Measurements from ENCODE around the gene DGKK.
"Not testable (repeated sequence)": the region's sequence is repeated elsewhere in the genome, so short reads cannot be mapped to it uniquely, and the experiment has no call there.

DGKK gene

DNA sequence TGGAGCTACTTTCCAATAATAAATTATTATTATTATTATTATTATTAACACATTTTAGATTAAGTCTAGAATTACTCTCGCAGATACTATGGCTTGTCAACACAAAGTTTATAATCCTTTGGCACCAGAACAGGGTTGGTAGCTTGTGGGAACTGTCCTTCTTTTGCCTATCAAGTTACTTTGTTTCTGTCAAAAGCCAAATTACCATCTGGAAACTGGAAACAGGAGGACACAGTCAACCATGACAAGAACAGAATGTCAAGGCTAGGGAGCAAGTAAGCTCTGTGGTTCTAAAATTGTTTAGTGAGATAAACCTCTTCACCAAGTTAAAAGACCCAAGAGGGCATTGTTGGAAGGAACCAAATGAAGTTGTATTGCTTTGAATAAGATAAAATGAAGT, 42.5 kb downstream of the DGKK start:
- DNase-seq (ENCODE audit: low spot score): no peak

DNA sequence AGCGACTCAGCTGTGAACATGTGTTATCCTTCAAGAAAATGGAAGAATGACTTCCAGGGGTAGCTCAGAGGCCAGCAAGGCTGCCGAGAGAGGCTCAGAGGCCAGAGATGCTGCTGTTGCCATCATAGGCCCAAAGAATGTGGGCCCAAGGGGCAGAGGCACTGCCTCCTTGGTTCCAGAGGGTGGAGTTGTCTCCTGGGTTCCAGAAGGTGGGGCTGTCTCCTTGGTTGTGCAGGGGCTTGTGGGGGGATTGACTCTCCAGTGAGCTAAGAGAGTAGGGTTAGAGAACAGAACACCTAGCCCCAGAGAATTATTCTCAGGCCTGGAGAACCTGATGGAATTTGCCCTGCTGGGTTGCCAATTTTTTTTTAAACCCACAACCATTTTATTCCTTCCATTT, 62.6 kb downstream of the DGKK start:
- no peak for DNase-seq (ENCODE audit: low spot score)

DNA sequence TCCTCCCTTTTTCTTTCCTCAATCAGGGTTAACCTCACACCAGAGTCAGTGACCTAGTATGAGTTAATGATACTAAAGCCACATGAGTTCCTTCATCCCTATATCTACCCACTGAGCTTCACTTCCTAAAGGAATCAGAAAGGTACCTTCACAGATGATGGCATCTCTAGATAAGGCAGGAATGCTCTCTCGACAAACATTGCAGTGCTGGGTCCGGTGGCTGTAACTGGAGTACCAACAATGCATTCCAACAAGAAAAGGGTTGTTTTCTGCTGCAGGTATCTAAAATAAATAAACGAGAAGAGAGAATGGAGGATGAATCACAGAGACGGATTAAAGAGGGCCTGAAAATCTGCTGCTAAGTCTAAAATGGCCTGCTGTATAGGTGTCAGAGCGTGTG, 66.7 kb downstream of the DGKK start:
- DNase-seq (ENCODE audit: low spot score): no peak

DNA sequence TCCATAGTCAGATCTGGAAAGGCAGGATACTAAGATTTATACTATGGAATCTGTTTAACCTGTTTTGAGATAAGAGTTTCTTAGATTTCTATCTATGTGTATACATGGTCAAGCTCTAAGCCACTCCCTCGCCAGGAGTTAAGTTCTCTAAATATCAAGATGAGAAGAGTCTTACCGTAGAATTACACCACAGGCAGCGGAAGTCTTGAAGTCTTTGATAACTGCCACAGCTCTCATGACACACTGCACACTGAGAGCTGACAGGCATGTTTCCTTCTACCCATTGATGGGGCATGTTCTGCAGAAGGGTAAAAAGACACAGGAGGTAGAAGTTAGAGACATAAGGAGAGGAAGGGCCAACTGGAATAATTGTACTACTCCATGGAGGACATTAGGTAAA, 67.7 kb downstream of the DGKK start:
- DNase-seq (ENCODE audit: low spot score): no peak

DNA sequence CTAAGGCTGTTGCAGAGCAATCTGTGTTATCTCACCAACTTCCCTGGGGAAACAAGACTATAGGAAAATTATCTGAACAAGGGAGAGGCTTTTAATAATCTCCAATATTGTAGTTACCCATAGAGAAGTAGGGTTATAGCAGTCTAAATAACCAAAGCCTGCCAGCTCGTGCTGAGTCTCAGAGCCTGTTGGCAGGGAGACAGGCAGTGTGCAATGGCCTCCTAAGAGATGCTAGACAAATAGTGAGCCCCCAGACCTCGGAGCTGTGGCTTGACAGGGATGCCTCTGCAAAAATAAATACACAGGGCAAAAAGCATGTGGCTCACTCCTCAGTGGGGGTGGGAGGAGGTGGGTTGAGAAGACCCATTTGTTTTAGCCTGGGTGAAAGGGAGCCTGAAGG, 76.7 kb downstream of the DGKK start:
- no peak for DNase-seq (ENCODE audit: low spot score)

DNA sequence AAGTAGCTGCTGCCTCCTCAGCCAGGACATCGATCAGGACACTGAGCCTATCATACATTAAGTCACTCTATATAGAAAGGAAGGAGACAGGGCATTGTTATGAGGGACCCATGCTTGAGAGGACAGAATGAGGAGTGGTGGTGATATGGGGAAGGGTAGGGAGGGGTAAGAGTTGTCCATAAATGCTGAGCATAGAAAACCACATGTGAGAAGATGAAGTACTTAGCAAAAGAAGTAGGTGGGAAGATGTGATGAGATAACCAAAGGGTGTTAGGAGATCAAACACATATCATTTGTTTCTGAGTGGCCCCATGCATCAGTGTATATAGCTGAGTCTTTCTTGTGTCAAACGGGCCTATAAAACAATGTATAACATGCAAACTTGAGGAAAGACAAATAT, 84.1 kb downstream of the DGKK start:
- DNase-seq (ENCODE audit: low spot score): no peak

DNA sequence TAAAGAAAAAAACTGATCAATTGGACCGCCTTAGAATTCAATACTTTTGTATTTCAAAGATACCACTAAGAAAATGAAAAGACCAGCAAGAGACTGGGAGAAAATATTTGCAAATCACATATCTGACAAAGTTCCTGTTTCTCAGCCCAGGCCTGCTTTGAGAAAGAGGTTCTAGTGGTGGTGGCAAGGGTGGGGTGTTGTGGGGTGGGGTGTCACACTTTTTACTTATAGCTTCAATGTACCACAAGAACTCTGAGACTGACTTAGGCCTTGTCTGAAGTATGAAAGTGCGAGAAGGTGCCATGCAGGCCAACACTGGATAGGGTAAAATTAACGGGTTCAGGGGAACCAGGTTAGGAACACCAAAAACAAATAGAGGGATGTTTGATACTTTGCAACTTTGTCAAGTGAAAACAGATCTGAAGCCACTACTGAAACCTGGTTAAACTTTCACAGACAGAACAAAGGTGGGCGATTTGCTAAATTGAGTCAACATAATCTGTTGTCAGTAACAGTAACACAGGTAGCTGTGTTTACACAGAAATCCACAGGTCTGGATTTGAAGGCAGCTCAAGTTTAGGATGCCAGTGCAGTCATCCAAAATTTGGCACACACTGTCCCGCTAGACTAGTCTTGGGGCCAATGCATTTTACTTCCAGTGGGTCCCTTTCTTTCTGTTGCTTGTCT, 88.8 kb downstream of the DGKK start:
- DNase-seq (ENCODE audit: low spot score): no peak

DNA sequence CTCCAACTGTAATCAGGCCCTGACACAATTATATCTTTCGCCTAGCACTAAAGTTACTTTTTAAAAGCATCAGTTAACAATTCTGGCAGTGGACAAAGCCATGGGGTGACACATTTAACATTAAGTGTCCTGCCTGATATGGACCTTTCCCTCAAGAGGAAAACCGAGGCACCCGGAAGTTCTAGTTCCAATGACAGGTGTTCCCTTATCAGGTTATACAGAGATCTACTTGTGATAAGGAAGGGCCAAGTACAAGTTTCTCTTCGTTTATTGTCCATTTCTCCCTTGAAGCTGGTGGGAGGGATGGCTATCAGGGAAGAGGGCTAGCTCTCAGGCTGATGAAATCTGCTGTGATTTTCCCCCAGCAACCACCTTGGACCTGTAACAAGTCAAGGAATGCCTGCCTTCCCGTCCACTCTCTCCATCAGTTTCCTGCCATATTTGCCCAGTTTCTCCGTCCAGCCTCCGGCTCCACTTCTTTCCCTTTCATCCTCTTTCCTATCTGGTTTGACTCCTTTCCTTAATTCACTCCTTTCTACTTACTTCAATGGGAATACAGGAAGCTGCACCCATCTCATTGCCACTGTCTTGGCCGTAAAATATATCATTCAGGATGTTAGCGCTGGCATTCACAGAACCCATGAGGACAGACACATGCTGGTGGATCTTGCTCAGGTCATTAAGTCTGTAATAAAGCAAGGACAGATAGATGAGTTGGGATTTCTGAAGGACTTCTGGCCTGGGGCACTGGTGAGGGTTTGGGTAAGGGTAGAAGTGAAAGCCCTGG, 95.0 kb downstream of the DGKK start:
- no peak for DNase-seq (ENCODE audit: low spot score)

DNA sequence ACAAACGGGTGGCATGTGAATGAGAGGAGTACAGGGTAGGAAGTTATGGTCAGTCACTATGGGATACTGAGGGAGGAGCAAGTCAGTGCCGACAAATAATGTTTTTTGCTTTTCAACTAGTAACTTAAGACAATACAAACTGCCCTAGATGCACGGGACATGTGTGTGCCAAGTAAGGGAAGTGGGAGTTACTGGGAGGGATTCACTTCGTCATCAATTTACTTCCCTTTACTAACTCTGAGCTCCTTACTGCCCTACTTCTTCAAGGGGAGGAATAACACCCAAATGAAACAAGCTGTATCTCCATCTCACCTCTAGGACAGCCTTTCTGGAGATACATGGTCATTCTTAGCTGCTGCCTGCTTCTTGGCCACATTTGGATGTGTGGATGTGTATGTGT, 97.7 kb downstream of the DGKK start:
- DNase-seq (ENCODE audit: low spot score): no peak

DNA sequence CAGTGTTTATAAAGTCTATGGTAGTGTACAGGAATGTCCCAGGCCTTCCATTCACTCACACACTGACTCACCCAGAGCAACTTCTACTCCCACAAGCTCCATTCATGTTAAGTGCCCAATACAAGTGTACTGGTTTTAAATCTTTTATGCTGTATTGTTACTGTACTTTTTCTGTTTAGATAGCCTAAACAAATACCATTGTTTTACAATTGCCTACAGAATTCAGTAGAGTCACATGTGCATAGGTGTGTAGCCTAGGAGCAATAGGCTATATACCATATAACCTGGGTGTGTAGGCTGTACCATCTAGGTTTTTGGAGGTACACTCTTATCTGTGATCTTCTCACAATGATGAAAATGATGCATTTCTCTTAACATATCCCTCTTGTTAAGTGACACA, 126.7 kb downstream of the DGKK start:
- DNase-seq (ENCODE audit: low spot score): no peak

DNA sequence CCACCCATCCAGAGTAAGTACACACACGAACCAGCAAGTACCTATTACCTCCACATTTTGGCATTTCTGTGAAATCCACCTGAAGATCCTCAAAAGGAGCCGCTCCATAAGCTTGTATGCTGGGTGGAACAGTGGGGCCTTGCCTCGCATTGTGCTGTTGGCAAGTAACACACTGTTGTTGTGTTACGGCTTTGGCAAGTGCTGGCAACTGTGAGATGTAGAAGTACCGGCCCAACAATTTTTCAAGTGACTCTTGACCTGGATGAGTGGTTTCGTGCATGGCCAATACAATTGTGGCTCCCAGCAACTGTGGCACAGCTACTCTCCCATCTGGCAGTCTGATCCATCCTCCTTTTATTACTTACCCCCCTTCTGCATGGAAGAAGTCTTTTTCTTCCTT, 137.3 kb downstream of the DGKK start:
- DNase-seq (ENCODE audit: low spot score): no peak

DNA sequence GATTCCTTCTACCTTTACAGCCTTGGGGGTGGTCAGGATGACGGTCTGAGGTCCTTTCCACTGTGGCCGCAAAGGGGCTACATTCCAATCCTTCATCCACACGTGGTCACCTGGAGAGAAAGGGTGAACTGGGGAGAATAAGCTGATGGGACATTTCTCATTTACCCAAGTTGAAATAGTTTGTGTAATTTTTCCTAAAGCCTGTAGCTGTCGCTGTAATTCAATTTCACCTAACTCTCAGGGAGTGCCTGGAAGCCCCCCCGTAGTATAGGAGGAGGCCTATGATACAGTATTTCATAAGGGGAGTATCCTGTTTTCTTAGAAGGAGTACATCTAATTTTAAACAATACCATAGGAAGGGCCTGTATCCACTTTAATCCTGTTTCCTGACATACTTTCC, 138.0 kb downstream of the DGKK start:
- DNase-seq (ENCODE audit: low spot score): not testable (repeated sequence)

DNA sequence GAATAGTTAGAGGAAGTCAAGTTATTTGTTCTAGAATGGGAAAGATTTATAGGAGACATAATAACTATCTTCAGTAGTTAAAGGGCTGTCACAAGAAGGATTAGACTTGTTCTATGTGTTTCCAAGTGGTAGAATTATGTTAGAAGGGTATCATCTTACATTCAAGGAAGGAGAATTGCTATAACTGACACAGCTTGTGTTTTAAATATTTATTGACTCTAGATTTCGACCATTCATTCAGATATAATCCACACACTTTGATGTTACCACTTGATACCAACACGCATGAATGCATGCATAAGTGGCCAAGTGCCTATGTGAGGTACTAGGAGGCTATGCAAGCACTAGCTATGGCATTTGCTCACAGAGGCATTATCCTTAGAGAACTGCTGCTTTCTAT, 143.4 kb downstream of the DGKK start:
- DNase-seq (ENCODE audit: low spot score): no peak

All from hepatic stellate cell (primary cell).